GM18907 (cell line): ENCODE measurements around the gene SNW1.
"Not testable (repeated sequence)": the region's sequence is repeated elsewhere in the genome, so short reads cannot be mapped to it uniquely, and the experiment has no call there.

Experiments
- ATAC-seq: cut with Tn5 transposase; IDR thresholded peaks from one replicate; pipeline ENCODE4 v1.9.1; 2021; ENCODE audit warnings: mild to moderate bottlenecking, moderate library complexity; ENCODE audit not compliant: unreplicated experiment

Gene SNW1

DNA sequence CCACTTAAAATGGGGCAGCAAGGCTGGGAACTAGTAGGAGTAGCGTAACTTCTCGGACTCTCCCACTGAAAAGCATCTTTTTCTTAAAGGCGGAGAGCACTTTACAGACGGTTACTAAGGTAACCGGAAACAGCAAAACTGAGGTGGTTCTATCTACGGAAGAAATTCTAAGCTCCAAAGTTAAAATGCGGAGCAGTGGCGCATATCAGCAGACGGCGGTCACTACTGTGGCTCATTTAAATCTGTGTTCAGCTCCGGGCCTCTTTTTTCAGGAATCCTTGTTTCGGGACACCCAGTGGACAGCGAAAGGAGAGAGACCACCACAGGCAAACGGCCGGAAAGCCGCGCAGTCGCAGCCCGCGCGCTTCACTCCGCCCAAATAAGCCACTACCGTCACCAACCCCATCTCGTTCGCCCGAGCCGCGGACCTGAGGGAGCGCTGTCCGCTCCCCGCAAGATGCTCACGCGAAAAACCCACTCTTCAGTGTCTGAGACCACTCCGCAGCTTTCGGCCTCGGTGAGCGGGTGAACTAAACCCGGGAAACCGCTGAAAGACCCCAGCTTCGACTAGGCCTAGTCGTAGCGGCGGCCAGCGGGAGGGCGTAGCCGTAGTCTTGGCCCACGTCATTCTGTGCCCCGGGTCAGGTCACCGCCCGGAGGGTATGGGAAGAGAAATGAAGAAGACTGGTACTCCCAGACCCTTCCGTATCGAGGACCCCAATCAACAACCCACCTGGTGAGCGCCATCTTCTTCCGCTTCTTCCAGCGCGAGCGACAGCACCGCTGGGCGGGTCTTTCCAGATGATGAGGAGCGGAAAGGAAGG is at the start of gene SNW1:
SNW1 (minus strand) TSS at position 776 of the 824 bp plus-strand sequence; CDS start at position 747, 29 bp downstream.
- ATAC-seq = peak; percentile 92

GRCh38 chr14:77809011-77809410 is 48.1 kb upstream of the SNW1 start:
- ATAC-seq = no peak

DNA sequence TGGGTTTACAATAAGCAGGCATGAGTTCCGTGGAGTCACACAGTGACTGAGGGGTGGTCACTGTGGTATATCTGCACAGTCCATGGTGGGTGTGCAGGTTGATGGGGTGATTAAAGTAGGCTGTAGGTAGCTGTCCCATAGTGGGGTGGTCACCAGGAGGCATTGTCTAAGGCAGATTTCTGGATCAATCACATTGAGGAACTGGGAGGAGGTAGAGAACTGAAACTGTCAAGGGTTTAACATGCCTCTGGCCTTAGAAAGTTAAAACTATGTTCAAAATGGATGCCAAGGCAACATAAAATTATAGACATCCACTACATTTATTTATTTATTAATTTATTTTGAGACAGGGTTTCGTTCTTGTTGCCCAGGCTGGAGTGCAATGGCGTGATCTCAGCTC is 47.3 kb upstream of the SNW1 start:
- ATAC-seq = no peak

DNA sequence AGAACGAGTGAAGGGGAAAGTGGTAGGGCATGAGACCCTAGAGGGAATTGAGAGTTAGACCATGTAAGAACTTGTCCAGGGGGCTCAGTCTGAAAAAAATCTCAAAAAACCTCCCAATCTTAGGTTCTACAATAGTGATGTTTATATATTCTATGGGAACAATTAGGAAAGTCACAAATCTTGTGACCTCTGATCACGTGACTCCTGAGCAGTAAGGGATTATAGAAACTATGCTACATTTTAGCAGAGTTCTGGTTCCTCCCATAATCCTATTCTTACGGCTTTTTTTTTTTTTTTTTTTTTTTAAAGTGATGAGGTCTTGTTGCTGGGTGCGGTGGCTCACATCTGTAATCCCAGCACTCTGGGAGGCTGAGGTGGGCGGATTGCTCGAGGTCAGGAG is 44.8 kb upstream of the SNW1 start:
- ATAC-seq = no peak

- ATAC-seq = no peak
Observed at GRCh38 chr14:77804592-77804991, 43.6 kb upstream of the SNW1 start.

GRCh38 chr14:77800814-77801213 is 39.9 kb upstream of the SNW1 start:
- ATAC-seq = no peak

DNA sequence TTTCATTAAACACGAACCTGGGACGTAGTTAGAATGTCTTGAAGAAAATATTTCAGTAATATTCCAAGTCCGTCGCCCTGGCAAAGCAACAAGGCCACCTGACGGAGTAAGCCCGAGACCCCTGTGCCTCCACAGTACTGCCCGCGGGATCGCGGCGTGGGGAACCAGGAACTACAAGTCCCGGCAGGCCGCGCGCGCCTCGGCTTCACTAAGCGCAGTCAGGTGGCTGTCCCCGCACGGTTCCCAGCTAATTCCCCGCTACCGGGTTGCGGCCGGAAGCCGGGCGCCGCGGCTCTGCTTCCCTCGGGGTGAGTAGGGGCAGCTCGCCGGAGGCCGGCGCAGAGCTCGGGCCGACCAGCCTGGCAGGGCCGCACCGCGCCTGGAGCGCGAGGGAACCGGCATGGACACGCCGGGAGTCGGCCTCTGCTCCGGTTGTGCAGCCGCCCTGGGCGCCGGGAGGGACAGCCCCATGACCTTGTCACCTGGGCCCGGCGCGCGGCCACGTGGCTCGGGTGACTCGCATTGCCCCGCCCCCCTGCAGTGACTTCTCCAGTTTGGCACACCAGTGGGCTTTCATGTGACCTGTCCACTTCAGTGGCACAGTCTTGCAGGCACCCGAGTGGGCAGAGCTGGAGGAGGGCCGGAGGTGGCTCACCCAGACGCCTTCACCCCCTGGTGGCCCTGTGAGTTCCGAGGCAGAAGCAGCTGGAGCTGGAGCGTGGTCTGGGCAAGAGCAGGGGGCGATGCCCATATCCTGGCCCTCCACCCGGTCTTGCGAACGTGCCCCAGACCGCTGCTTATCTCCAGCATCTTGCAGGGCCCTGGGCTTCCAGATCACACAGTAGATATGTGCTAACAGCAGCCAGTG is 39.1 kb upstream of the SNW1 start, which contains the start of gene ADCK1:
ADCK1 (plus strand) TSS at position 247 of the 868 bp plus-strand sequence. CDS start 18,870 bp downstream, outside the sequence.
- ATAC-seq = peak; percentile 96

DNA sequence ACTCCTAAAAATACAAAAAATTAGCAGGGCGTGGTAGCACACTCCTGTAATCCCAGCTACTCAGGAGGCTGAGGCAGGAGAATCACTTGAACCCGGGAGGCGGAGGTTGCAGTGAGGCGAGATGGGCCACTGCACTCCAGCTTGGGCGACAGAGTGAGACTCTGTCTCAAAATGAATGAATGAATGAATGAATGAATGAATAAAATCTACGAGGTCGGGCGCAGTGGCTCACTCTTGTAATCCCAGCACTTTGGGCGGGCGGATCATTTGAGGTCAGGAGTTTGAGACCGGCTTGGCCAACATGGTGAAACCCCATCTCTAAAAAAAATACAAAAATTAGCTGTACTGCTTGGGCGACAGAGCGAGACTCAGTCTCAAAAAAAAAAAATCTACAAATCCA is 38.5 kb upstream of the SNW1 start:
- not testable (repeated sequence) for ATAC-seq

DNA sequence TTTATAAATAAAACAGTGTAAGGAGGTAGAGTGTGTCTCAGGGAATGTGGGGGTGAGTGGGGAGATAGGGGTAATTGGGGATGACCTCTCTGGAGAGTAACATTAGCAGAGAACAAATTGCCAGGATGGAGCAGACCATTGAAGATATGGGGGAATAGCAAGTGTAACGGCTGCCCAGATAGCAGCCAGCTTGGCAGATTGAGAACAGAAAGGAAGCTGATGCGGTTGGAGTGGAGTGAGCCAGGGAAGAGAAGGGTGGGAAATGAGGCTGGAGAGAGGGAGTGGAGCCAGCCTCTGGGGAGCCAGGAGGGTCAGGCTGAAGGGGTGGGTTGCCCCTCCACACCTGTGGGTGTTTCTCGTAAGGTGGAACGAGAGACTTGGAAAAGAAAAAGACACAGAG is 33.4 kb upstream of the SNW1 start:
- no peak for ATAC-seq

GRCh38 chr14:77793255-77793654 is 32.3 kb upstream of the SNW1 start:
- not testable (repeated sequence) for ATAC-seq

- no peak for ATAC-seq
Observed at GRCh38 chr14:77791225-77791600, 30.3 kb upstream of the SNW1 start.

GRCh38 chr14:77790566-77791224 is 29.7 kb upstream of the SNW1 start:
- no peak for ATAC-seq

- no peak for ATAC-seq
Observed at GRCh38 chr14:77786148-77786547, 25.2 kb upstream of the SNW1 start.

- ATAC-seq = peak; percentile 73
Observed at GRCh38 chr14:77782202-77782601, 21.2 kb upstream of the SNW1 start.

DNA sequence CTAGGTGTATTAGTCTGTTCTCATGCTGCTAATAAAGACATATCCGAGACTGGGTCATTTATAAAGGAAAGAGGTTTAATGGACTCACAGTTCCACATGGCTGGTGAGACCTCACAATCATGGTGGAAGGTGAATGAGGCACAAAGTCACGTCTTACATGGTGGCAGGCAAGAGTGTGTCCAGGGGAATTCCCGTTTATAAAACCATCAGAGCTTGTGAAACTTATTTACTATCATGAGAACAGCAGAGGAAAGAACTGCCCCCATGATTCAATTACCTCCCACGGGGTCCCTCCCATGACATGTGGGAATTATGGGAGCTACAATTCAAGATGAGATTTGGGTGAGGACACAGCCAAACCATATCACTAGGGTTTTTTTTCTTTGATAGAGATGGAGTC is 13.0 kb upstream of the SNW1 start:
- ATAC-seq = not testable (repeated sequence)

DNA sequence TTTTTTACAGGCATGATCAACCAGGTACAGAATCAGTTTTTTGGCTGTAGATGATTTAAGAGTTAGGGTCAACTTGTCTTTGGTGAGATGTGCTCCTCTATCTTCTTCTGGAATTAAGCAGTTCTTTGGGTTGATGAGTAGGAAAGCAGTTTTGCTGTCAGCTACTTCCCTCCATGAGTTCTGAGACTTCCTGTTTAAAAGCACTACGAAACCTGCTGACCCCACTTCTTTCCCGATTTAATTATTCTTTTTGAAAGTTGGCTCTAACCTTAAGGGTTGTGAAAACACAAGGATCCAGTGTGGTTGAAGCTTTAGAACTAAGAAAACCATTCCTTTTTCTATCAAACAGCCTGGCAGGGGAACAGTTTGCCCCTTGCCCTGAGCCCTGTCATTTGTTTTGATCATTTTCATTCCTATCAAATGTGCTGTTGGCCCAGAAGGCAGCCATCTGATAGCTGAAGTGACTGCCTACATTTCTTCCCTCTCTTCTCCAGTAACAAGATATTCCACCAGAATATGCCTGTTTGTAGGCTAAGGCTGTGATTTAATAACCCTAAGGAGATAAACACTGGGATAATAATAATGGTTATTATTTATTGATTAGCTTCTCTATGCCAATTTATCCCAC is 7.6 kb upstream of the SNW1 start:
- not testable (repeated sequence) for ATAC-seq

- ATAC-seq = no peak
Observed at GRCh38 chr14:77763978-77764377, 3.0 kb upstream of the SNW1 start.

DNA sequence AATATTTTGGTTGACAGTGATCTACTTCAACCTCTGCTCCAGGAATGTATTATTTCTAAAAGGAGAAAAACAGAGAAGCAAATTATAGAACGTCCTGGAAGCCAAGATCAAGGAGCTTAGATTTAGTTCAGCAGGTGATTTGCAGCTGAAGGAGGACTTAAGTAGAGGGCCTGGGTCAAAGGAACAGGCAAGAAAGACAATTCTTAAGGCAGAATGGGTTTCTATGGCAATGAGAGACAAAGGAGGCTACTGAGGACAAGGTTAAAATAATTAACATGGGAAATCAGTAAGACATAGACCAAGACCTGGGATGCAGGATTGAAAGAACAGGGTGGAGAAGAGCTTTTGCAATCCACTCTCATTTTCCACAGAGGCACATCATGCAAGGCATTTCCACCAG is 2.4 kb upstream of the SNW1 start:
- ATAC-seq = no peak

GRCh38 chr14:77761205-77761931 is 412 bp upstream of the SNW1 start:
- ATAC-seq = peak; percentile 30
